Mammary epithelial cell (primary cell): ENCODE measurements around the gene VWA3B.

ENCODE experiments used
- CTCF ChIP-seq, 2 donors: IDR thresholded peaks in 1 of 2; conservative IDR thresholded peaks in 1 of 2; 2 replicates each; pipeline ENCODE4 v1.5.1; 2011 to 2012; ENCODE audit warnings: inconsistent platforms in 2 of 2, low read length in 2 of 2, mild to moderate bottlenecking in 2 of 2, control low read depth in 1 of 2, low read depth in 1 of 2; ENCODE audit not compliant: insufficient read depth in 1 of 2; ENCODE audit errors: extremely low read depth in 1 of 2
- EZH2 ChIP-seq: IDR thresholded peaks from 2 replicates; pipeline ENCODE4 v1.6.1; 2012; ENCODE audit warnings: low read length, inconsistent platforms, borderline replicate concordance

GRCh38 chr2:98357849-98358248 lies 270.9 kb downstream of the VWA3B start:
- TF ChIP-seq CTCF (conservative IDR thresholded peaks at IDR 0.05 in 1 of 2, IDR thresholded peaks at IDR 0.05 in 1 of 2; ENCODE audit: extremely low read depth in 1 of 2, insufficient read depth in 1 of 2, low read depth in 1 of 2, low read length in 2 of 2) (no peak), EZH2 (no peak)
